GM18868 (cell line): ENCODE data around the gene ADK.
"Not testable (repeated sequence)": the region's sequence is repeated elsewhere in the genome, so short reads cannot be mapped to it uniquely, and the experiment has no call there.

Experiments used
- ATAC-seq: cut with Tn5 transposase; IDR thresholded peaks from one replicate; pipeline ENCODE4 v1.9.1; 2021; ENCODE audit warnings: mild to moderate bottlenecking, moderate library complexity; ENCODE audit not compliant: unreplicated experiment

The ADK gene

DNA sequence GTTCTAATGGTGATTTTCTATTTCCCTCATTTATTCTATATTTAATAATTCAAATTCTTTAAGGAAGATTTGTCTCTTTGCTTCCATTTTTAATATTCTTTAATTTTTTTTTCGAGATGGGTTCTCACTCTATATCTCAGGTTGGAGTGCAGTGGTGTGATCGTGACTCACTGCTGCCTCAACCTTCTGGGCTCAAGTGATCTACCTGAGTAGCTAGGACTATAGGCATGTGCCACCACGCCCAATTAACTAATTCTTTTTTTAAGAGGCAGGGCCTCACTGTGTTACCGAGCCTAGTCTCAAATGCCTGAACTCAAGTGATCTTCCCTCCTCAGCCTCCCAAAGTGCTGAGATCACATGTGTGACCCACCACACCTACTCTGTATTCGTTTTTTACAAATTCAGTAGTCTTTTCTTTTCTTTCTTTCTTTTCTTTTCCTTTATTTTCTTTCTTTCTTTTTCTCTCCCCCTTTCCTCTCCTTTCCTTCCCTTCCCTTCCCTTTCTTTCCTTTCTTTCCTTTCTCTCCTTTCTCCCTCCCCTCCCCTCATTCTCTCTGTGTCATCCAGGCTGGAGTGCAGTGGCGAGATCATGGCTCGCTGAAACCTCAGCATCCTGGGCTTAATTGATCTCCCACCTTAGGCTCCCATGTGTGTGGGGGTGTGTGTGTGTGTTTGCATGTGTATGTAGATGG, 323.1 kb downstream of the ADK start:
- ATAC-seq: no peak

- not testable (repeated sequence) for ATAC-seq
Observed at GRCh38 chr10:74476162-74476706, 325.2 kb downstream of the ADK start.

DNA sequence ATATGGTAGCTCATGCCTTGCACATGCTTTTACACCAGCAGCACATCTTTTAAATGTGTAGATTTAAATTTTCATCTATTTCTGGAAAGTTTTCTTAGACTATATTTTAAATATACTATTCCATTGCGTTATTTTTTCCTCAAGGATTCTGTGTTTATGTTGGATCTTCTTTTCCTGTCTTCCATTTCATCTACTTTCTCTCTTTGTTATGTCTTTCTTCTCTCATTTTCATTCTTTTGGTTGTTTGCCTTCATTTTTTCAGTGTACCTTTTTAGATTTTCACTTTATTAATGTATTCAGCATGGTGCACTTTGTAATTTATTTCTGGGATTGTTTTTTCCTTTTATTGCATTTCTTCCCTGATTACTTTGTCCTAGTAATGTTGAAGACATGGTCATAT, 329.8 kb downstream of the ADK start:
- no peak for ATAC-seq

- ATAC-seq: no peak
Observed at GRCh38 chr10:74483356-74483755, 332.3 kb downstream of the ADK start.

GRCh38 chr10:74485283-74485682, 334.3 kb downstream of the ADK start:
- ATAC-seq: no peak

DNA sequence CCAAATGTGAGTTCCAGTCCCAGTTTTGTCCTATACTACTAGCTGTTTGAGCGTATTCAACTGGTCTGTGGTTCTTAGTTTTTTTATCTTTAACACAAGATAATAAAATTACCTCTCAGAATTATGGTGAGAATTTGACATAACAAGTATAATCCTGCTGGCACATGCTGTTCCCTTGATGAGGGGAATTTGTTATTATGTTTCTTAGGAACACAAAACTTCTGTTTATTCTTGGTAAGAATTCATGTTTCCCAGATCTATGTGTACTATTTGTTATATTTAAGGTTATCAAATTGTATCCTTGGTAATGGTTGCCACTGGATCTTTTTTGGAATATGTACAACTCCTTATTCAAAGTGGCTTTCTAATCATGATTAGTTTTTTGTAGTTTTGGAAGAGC, 335.6 kb downstream of the ADK start:
- ATAC-seq: no peak

DNA sequence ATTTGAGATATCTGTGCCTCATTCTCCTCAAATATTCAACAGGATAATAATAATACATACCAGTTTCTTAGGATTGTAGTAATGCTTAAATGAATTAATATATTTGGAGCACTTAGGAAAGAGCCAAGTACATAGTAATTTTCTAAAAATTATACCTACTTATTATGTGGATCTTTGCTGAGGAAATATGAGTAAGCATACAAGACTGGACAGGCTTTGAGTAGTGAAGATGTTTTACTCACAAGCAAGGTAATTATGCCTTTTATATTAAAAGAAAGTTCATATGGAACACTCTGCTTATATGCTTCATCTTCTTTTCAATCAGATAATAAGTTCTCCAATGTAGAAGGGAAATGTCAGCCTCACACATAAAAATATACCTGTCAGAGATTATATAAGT, 337.9 kb downstream of the ADK start:
- ATAC-seq: no peak

DNA sequence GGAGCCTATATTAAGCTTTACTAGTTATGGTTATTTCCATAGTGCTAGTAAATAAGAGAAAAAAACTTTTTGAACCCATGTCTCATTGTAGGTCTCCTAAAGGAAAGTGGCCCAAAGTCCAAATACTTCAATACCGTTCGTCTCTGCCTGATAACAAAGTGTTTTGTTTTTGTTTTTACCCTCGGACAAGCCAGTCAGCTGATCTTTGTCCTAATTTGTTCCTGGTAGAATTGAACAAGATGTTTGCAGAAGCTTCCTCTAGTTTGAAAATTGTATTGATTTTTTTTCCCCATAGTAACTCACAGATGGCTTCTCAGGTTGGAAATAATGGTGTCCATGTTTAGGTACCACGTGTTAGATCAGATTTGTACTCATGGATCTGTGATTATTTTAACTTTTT, 339.5 kb downstream of the ADK start:
- no peak for ATAC-seq

GRCh38 chr10:74491014-74491413, 340.0 kb downstream of the ADK start:
- no peak for ATAC-seq

GRCh38 chr10:74496276-74496675, 345.3 kb downstream of the ADK start:
- not testable (repeated sequence) for ATAC-seq

GRCh38 chr10:74498664-74499063, 347.6 kb downstream of the ADK start:
- not testable (repeated sequence) for ATAC-seq

- no peak for ATAC-seq
Observed at GRCh38 chr10:74500026-74500704, 349.1 kb downstream of the ADK start.

- ATAC-seq: no peak
Observed at GRCh38 chr10:74500816-74501215, 349.8 kb downstream of the ADK start.

DNA sequence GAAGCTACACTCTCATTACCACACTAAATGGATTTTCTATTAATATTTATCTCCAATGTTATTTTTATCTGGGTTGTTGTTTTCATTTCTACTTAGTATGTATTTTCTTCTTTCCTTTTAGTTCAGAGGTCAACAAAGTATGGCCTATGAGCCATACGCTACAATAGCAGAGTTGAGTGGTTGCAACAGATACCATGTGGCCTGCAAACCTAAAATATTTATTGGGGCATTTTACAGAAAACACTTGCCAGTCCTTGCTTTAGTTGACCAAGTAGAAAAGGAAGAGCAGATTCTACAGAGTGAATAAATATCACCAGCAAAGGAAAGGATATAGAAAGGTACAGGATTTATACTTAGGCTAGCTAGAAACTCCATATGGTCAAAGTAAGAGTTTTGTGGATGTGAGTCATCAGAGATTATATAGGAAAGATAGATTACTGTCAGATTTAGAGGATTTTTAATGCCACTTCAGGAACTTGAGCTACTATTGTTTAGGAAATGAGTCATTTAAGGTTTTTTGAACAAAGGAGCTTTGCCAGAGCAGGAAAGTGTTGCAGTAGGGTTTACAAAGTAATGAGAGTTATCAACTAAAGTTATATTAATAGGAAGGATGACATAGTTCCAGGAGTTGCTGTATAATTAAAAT, 352.1 kb downstream of the ADK start:
- no peak for ATAC-seq

DNA sequence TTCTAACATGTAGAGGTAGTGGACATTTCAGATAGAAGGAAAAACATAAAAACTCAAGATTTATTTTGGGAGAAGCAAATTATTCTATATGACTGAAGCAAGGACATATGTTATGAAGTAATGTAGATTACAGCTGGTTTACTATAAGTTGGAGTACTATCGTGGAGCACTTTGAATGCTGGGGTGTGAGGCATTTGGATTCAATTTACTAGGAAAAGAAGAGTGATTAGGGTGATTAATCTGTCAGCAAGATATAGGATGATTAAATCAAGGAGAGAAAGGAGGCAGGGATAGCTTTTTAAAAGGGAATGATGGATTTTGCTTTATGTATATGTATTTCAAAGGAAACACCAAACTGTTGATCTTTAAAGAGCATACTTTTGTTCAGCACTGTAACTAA, 356.9 kb downstream of the ADK start:
- no peak for ATAC-seq

- ATAC-seq: no peak
Observed at GRCh38 chr10:74510594-74510993, 359.6 kb downstream of the ADK start.

- ATAC-seq: no peak
Observed at GRCh38 chr10:74511051-74511450, 360.0 kb downstream of the ADK start.

GRCh38 chr10:74514322-74514721, 363.3 kb downstream of the ADK start:
- ATAC-seq: no peak

- ATAC-seq: no peak
Observed at GRCh38 chr10:74518061-74518460, 367.0 kb downstream of the ADK start.

GRCh38 chr10:74521526-74521925, 370.5 kb downstream of the ADK start:
- ATAC-seq: no peak

- ATAC-seq: no peak
Observed at GRCh38 chr10:74523199-74523598, 372.2 kb downstream of the ADK start.

DNA sequence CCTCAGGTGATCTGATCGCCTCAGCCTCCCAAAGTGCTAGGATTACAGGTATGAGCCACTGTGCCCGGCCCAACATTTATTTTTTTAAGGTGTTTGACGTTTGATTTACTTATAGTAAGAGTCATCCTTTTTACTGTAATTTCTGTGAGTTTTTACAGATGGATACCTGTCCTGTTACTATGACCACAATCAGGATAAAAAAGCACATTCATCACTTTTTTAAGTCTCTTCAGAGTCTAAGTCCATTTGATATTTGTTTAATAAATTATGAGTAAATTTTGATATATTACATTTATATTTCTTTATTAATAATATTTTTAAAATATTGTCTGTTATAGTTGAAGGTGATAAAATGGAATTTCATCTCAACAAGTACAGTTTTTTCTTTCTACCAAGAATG, 374.9 kb downstream of the ADK start:
- no peak for ATAC-seq
